Stimulated activated naive CD4-positive, alpha-beta T cell (primary cell): ENCODE measurements around the gene DGKD.

Experiments used
- DNase-seq, 6 experiments: peaks; one replicate each; lab custom pipeline; 2025; lab: John Stamatoyannopoulos, UW

DGKD gene

GRCh38 chr2:233445152-233445830 is 91.0 kb downstream of the DGKD start:
- no peak for DNase-seq

DNA sequence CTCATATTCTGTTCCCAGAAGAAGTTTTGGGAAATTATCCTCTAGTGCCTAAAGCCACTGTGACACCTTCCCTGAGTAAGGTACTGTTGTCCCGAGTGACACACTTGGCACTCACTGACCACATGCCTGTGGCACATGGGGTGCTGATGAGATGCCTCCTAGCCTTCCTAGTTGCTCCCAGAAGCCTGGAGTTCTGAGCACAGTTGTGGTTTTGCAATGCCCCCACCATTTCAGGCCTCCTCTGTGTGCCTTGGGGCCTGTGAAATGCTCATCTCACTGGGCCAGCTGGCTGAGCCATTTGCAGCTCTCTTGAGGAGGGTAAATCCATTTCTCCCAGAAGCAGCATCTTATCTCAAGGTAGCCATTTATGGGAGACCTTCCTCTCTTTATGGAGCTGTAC is 91.8 kb downstream of the DGKD start:
- no peak for DNase-seq

- DNase-seq: no peak
Observed at GRCh38 chr2:233446606-233447305, 92.5 kb downstream of the DGKD start.

GRCh38 chr2:233447506-233448219 is 93.4 kb downstream of the DGKD start:
- DNase-seq: no peak

- no peak for DNase-seq
Observed at GRCh38 chr2:233448220-233448559, 93.9 kb downstream of the DGKD start.

GRCh38 chr2:233448575-233448974 is 94.3 kb downstream of the DGKD start:
- DNase-seq: no peak

DNA sequence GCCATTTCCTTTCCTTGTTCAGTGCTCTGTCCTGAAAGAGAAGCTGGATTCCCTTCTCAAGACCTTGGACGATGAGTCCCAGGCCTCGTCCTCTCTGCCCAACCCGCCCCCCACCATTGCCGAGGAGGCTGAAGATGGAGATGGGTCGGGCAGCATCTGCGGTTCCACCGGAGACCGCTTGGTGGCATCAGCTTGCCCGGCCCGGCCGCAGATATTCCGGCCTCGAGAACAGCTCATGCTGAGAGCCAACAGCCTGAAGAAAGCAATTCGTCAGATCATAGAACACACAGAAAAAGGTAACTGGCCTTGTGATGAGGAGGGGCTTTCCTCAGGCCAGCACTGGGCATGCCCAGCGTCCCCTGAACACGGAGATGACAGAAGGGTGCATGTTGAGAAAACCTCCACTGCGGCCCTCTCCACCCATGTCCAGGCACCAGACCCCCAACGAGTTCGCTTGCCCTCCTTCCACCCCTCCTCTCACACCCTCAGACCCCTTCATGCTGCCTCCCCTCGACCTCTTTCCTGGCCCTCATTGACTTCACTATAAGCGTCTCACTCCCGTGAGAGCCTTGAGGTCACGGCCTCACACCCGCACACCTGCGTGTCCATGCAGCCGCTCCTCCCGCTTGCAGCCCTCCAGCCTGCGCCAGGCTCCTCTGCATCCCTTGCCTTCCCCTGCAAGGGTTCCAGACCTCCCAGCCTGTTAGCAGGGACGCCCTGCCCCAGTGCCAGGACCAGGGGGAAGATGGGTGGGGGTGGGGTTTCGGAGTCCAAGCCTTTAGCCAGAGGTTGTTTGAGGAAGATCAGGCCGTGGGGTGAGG is 95.0 kb downstream of the DGKD start:
- DNase-seq: no peak

GRCh38 chr2:233449921-233450863 is 95.9 kb downstream of the DGKD start:
- no peak for DNase-seq

DNA sequence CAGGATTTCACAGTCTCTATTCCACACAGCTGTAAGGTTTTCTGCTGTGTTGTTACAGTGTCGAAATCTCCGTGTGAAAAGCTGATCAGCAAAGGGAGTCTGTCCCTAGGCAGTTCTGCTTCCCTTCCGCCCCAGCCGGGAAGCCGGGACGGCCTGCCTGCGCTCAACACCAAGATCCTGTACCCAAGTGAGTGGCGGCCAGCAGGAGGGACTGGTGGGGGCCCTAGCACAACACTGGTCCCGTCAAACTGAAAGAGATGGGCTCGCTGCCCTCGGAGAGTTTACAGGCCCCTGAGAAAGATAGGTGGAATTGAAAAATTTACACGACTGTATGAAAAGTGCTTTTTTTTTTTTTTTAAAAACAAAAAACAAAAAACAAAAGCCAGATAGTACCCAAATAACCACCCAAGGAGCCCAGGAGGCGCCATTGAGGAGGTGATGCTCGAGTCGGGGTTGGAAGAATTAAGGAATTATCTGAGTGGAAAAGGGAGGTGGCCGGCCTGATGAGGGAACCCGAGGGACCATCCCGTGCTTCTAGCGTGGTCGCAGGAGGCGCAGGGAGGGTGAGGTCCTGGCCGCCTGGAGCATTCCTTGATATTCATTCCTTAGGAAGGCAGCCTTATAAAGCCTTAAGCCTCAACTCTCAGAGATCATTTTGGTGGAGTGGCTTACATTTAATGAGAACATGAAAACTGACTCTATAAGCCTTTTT is 96.7 kb downstream of the DGKD start:
- DNase-seq: no peak

DNA sequence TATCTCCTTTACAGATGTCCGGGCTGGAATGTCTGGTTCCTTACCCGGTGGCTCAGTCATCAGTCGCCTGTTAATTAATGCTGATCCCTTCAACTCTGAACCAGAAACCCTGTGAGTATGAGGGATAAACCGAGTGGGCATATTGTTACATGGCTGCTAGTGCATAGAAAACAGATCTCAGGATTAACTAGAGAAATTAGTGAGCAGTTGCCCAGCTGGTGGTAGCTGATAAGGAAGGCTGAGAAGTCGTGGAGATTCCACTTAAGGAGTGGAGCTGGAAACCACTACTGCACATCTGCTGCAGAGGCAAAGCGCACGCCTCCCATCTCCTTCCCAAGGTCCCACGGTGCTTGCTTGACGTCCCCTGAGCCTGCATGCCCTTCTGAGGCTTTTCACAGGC is 97.7 kb downstream of the DGKD start:
- DNase-seq: no peak

GRCh38 chr2:233453111-233453915 is 99.0 kb downstream of the DGKD start:
- DNase-seq: no peak

DNA sequence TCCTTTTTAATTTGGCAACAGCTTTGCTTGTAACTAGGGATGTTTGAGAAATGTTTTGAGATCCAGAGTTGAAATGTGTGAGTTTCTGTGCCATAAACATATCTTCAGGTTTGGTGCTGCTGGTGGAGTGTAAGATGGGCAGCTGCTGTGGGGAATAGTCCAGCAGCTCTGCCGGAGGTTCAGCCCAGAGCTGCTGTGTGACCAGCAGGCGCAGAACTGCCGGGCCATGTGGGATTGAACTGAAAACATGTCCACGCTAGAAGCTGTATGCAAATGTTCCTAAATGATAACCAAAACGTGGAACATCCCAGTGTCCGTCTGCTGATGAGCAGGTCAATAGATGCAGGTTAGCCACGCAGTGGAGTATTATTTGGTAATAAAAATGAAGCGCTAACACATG is 99.6 kb downstream of the DGKD start:
- no peak for DNase-seq

DNA sequence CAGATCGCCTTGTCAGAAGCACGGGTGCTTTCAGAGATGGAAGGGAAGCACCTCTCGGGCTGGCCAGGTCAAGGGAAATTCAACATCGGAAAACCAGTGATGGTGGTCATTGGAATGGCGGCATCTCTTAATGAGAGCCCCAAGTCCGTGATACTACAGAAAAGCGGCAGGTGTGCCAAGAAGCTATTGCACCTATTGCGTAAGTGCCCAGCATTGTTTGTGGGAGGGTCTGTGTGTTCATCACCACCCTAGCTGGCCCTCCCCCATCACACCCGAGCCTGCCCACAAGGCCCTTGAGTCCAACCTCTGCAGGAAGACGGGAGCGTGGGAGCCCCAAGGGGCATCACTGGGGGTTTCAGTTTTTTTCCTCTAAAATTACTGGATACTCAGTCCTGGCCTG is 100.7 kb downstream of the DGKD start:
- no peak for DNase-seq

DNA sequence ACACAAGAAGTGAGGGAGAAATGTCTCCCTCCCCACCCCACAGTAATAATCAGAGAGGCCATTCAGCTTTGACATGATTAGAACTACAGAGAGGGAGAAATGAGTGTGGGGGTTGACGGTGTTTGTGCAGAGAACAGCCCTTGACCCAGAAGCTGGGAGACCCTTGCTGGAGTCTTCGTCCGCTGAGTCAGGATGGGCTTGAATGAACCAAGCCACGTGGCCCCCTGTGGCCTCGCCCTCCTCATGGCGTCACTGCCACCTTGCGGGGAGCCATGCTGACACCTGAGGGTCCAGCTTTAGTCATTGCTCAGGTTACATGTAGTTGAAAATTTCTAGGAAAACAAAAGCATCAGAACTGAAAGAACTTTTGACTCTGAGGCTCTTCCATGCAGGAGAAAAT is 101.2 kb downstream of the DGKD start:
- no peak for DNase-seq

DNA sequence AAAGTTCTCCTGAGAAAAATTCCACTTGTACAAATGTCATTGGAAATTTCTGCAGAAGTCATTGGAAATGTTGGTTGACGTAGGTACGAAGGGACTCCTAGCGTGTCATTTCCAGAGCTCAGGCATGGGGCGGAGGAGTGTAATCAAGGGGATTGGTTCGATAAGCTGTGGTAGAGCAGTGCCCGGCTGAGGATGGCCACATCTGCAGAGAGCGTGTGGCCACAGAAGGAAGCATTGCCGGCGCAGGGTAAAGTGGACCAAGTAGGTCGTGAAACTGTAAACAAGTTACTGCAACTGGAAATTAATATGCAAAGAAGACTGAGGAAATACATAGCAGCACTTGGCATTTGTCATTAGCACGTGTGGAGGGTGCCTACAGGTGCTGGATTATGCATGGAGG is 101.8 kb downstream of the DGKD start:
- no peak for DNase-seq

GRCh38 chr2:233456934-233457333 is 102.6 kb downstream of the DGKD start:
- no peak for DNase-seq

DNA sequence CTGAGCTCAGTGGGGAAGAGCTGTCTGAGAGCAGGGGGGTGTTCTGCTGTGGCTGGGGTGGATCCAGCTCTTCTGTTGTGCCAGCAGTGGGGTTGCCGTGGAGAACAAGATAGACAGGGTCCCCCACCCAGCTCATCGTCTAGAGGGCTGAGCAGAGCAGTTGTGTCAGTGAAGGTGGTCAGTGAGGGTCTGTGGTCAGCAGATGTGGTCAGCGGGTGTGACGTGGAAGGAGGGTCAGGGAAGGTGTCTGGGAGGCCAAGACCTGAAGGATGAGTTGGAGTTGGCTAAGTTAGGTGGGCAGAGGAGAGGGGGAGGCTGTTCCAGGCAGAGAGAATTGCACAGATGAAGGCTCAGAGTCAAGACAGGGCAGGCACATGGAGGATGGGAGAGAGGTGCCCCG is 103.1 kb downstream of the DGKD start:
- DNase-seq: no peak

GRCh38 chr2:233458031-233458610 is 103.8 kb downstream of the DGKD start:
- no peak for DNase-seq

DNA sequence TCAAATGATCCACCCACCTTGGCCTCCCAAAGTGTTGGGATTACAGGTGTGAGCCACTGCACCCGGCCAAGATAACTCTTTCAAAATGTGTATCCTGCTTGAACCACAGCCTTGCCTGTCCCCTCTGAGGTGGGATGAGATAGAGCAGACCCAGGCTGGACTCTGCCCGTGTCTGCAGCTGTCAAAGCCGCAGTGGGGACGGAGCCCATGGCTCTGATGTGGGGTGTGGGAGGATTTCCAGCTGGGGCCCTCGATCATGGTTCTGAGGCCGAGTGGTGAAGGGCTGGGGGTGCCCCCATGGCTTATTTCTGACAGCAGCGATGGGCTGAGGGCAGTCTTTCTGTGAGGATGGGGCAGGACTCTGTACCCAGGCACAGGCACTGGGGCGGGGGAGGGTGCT is 104.5 kb downstream of the DGKD start:
- no peak for DNase-seq
